Measurements from ENCODE around the gene SLAMF6. TPM values are rescaled to one million over a fixed set of nuclear protein-coding genes. Genes with fewer than 3 reads are reported as not detected.

Gene SLAMF6
- total RNA-seq, 1 experiment from 2014 or later: not detected

DNA sequence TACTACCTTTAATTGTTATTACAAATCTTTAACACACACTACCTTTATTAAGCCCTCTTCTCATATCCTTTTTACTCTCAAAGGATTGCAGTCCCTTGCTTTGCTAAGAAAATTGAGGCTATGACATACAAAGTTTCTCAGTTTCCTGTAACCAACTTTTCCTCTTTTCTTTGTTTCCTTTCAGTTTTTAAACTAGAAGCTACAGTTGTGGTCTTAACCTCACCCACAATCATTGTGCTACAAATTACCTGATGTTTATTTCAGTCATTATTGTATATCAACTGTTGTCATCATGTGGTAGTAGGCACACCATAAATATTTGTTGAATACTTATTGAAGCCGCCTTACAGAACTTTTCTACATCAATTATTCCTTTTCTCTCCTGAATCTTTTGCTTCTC lies 51.8 kb downstream of the SLAMF6 start:
- DNase-seq (ENCODE audit: low read depth): no peak

- DNase-seq (ENCODE audit: low read depth): no peak
Measured at GRCh38 chr1:160467576-160467975, 55.5 kb downstream of the SLAMF6 start.

- no peak for DNase-seq (ENCODE audit: low read depth)
Measured at GRCh38 chr1:160466961-160467360, 56.1 kb downstream of the SLAMF6 start.

GRCh38 chr1:160465123-160465522 lies 57.9 kb downstream of the SLAMF6 start:
- DNase-seq (ENCODE audit: low read depth): no peak

DNA sequence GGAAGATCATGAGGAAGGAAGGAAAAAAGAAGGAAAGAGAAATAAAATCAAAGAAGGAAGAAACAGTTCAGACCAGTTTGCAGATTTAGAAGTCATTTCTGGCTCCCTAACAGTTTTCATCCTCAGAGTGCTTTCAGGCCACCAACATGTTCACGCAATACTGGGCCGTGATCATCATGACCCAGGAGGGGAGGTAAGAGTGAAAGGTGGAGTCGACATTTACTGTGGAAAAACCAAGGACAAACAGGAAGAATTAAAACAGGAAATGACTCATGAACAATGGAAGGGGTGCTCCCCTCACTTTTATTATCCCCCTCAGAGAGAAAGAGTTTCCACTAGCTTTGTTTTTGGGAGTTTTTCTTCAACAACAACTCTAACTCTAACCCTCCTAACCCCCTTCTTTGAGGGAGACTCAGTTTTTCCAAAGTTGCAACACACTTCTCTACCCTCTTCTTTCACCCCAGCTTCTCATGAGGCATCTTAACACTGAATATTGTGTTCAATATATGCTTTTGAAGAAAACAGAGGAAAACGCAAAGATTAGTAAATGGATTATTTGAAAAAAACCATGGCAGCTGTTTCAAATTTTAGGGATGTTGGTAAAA lies 62.3 kb downstream of the SLAMF6 start:
- DNase-seq (ENCODE audit: low read depth): peak; percentile 36

- DNase-seq (ENCODE audit: low read depth): no peak
Measured at GRCh38 chr1:160460214-160460642, 62.8 kb downstream of the SLAMF6 start.

DNA sequence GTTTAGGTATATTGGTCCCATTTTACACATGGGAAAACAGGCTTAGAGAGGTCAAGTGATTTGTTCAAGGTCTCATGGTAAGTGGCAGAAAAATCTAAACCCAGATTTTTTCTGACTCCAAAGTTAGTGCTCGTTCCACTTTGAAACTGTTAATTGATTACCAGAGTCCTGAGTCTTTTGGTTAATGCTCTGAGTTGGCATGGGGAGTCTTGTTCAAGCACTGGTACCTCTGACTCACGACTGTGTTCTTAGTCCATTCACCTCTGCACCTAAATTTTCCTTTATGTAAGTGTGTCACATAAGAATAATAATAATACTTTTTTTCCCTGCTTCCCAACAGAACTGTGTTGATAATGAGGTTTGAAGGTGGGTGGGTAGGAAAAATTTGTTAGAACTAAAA lies 63.4 kb downstream of the SLAMF6 start:
- DNase-seq (ENCODE audit: low read depth): no peak

- DNase-seq (ENCODE audit: low read depth): no peak
Measured at GRCh38 chr1:160459056-160459455, 64.0 kb downstream of the SLAMF6 start.

DNA sequence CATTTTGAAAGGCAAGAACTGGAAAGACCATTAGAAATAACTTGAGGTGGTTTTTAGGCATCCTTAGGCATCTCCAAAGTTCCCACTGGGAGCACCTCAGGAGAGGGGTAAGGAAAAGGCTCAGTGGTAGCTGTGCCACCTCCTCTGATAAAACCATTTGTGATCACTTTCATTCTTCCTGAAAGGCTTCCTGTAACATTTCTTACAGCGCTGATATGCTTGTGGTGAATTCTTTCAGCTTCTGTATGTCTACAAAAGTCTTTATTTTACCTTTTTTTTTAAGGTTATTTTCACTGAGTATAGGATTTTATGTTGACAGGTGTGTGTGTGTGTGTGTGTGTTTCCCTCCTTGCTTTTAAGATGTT lies 67.9 kb downstream of the SLAMF6 start:
- DNase-seq (ENCODE audit: low read depth): no peak

DNA sequence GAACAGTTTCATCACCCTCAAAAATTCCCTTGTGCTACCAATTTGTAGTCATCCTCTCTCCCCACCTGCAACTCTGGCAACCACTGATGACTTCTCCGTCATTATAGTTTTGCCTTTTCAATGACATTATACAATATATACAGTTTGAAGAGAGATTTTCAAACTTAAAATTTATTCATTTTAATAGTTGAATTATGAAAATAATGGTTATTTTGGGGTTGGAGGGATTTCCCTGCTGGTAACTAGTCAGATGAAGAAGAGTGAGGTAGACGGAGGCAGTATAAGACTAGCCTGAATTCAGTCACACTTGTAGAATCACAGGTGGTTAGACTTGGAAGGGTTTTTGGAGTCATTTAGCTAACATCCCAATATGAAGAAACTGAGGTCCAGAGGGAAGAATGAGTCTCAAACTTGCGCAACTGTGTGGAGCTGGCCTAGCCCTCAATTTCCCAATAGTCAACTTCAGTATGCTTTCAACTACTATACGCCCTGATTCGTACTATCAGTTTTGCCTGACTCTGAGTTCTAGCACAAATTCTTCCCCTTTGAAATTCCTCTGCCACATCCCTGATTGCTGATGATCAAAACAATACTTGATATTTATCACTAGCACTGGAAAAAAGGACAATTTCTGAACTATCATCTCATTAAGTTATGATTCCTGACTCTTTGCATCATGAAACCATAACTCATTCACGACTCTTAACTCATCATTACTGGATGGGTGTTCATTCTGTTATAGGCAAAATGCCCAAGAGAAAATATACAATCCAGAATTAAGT lies 68.5 kb downstream of the SLAMF6 start:
- no peak for DNase-seq (ENCODE audit: low read depth)

- DNase-seq (ENCODE audit: low read depth): no peak
Measured at GRCh38 chr1:160453443-160453842, 69.6 kb downstream of the SLAMF6 start.

DNA sequence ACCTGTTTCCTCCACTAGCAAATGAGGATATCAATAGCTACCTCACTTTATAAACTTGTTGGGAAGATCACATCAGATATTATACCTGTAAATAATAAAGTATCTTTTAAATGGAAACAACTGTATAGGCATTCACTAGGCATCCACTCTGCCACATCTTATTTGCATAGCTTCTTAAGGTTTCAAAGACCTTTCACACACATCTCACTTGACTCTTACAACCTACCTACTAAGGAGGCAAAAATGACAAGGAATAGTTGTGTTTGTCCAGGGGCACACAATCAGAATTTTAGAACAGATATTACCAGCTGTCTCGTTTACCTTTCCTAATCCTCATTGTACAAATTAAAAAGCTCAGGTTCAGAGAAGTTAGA lies 71.2 kb downstream of the SLAMF6 start:
- DNase-seq (ENCODE audit: low read depth): no peak

DNA sequence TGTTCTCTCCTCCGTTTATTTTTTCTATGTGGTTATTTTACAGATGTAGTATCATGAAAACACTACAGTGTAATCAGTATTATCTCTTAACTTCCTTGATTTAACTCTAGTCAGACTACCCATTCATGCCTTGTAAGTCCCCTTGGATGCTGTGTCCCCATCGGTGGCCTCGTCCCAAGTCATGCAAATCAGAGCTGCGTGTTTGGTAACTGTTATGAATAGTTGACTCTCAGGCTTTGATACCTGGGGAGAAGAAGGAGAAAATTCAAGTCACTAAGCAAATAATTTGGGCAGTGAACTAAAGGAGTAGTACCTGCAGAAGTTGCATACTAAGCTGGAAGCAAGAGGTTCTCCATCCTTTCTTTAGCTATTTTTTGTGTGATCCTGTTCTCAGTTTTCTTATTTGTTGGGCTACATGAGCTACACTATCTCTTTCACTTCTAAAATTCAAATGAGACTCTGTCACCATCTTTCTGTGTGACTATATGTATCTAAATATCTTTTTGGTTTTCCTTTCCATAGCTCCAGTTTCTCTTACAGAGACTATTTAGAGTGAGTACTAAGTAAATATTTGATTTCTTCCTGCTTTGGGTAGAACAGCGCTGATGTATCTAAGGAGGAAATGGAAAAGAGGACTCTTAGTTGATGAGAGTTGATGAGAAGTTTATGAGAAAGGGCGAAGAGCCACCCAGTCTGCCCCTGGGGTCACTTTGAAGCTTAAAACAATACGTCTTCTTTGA lies 71.8 kb downstream of the SLAMF6 start:
- no peak for DNase-seq (ENCODE audit: low read depth)

- no peak for DNase-seq (ENCODE audit: low read depth)
Measured at GRCh38 chr1:160449494-160449893, 73.6 kb downstream of the SLAMF6 start.

GRCh38 chr1:160446945-160447600 lies 76.0 kb downstream of the SLAMF6 start:
- DNase-seq (ENCODE audit: low read depth): no peak

DNA sequence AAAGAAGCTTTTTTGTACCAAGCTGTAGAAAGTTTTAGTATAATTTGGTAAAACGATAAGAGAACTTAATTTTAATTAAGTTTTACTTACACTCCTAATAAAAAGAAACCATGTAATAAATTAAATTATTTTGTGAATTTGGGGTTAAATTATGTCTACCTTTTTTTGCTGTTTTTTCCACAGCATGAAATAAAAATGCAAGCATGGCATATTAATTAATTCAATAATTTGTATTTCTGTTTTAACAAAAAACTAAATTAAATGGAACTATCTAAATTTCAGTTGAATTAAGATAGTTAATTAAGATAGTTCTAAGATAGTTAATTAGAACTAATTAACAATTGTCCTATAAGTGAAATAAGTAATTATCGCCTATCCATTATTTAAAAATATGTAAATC lies 83.3 kb downstream of the SLAMF6 start:
- no peak for DNase-seq (ENCODE audit: low read depth)

- DNase-seq (ENCODE audit: low read depth): no peak
Measured at GRCh38 chr1:160438935-160439334, 84.1 kb downstream of the SLAMF6 start.

DNA sequence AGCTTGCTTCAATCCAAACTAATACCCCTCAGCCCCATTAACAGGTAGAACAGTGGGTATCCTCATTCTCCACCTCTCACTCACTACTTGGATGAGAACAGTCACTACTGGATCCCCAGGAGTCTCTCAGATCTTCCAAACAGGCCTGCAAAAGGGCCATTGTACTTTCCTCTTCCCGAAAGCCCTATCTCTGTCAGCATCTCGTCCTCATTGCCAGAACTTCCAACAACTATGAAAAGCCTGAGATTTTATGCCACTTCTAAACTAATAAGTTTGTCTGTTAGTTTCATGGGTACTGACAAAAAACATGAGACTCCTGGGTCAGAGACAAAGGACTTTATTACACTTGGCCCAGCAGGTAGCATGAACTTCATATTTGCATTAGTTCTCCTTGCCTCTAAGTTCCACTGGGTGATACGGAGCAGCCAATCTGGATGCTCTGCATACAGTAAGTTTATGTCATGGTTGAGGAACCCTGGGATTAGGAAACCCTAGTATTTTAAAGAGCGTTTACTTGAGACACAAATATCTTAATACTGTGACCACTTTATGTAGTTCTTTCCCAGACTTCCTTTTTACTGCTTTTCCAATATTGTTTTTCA lies 84.6 kb downstream of the SLAMF6 start:
- no peak for DNase-seq (ENCODE audit: low read depth)

- no peak for DNase-seq (ENCODE audit: low read depth)
Measured at GRCh38 chr1:160437432-160438316, 85.4 kb downstream of the SLAMF6 start.

- no peak for DNase-seq (ENCODE audit: low read depth)
Measured at GRCh38 chr1:160436966-160437365, 86.1 kb downstream of the SLAMF6 start.

Data from HT1080 (cell line).